ENCODE data around the gene POLN.

GRCh38 chr4:2179717-2180116, 62.2 kb downstream of the POLN start:
- TF ChIP-seq CTCF (IDR thresholded peaks at IDR 0.05): no peak
- TF ChIP-seq POLR2A (IDR thresholded peaks at IDR 0.05): no peak
